ENCODE measurements around the gene KRT79.

GRCh38 chr12:52861511-52861910, 27.4 kb upstream of the KRT79 start:
- TF ChIP-seq RAD21 (IDR thresholded peaks at IDR 0.05; ENCODE audit: low read length) (no peak), ELF1 (IDR thresholded peaks at IDR 0.05) (no peak), SMC3 (IDR thresholded peaks at IDR 0.05; ENCODE audit: low read depth, low read length) (no peak), RFX5 (IDR thresholded peaks at IDR 0.05; ENCODE audit: low read length) (no peak), MAX (IDR thresholded peaks at IDR 0.05; ENCODE audit: low read depth) (no peak), POLR2AphosphoS5 (IDR thresholded peaks at IDR 0.05; ENCODE audit: low read depth, low read length) (no peak), RXRA (IDR thresholded peaks at IDR 0.05; ENCODE audit: borderline replicate concordance, low read depth) (no peak), JUND (IDR thresholded peaks at IDR 0.05) (no peak)
- TF ChIP-seq, protein P1, sequence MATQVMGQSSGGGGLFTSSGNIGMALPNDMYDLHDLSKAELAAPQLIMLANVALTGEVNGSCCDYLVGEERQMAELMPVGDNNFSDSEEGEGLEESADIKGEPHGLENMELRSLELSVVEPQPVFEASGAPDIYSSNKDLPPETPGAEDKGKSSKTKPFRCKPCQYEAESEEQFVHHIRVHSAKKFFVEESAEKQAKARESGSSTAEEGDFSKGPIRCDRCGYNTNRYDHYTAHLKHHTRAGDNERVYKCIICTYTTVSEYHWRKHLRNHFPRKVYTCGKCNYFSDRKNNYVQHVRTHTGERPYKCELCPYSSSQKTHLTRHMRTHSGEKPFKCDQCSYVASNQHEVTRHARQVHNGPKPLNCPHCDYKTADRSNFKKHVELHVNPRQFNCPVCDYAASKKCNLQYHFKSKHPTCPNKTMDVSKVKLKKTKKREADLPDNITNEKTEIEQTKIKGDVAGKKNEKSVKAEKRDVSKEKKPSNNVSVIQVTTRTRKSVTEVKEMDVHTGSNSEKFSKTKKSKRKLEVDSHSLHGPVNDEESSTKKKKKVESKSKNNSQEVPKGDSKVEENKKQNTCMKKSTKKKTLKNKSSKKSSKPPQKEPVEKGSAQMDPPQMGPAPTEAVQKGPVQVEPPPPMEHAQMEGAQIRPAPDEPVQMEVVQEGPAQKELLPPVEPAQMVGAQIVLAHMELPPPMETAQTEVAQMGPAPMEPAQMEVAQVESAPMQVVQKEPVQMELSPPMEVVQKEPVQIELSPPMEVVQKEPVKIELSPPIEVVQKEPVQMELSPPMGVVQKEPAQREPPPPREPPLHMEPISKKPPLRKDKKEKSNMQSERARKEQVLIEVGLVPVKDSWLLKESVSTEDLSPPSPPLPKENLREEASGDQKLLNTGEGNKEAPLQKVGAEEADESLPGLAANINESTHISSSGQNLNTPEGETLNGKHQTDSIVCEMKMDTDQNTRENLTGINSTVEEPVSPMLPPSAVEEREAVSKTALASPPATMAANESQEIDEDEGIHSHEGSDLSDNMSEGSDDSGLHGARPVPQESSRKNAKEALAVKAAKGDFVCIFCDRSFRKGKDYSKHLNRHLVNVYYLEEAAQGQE (IDR thresholded peaks at IDR 0.05; ENCODE audit: low read depth, low read length), result no peak
- TF ChIP-seq, protein P2, sequence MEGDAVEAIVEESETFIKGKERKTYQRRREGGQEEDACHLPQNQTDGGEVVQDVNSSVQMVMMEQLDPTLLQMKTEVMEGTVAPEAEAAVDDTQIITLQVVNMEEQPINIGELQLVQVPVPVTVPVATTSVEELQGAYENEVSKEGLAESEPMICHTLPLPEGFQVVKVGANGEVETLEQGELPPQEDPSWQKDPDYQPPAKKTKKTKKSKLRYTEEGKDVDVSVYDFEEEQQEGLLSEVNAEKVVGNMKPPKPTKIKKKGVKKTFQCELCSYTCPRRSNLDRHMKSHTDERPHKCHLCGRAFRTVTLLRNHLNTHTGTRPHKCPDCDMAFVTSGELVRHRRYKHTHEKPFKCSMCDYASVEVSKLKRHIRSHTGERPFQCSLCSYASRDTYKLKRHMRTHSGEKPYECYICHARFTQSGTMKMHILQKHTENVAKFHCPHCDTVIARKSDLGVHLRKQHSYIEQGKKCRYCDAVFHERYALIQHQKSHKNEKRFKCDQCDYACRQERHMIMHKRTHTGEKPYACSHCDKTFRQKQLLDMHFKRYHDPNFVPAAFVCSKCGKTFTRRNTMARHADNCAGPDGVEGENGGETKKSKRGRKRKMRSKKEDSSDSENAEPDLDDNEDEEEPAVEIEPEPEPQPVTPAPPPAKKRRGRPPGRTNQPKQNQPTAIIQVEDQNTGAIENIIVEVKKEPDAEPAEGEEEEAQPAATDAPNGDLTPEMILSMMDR (IDR thresholded peaks at IDR 0.05), result no peak

All from SK-N-SH (cell line).